Heart right ventricle (tissue), 16 donors: ENCODE results near the gene RALB. TPM values are rescaled to one million over a fixed set of nuclear protein-coding genes. Genes with fewer than 3 reads are reported as not detected.

ENCODE experiments used
- ATAC-seq, 8 donors: fragments of 200-7000 bp; cut with Tn5 transposase; one replicate each; pipeline ENCODE4 v1.9.1; 2020; ENCODE audit warnings: mild to moderate bottlenecking in 8 of 8, moderate library complexity in 8 of 8, moderate number of reproducible peaks in 1 of 8
- DNase-seq, 2 donors: peaks; one replicate each; pipeline ENCODE4 v3.0.0-alpha.2; 2020
- H3K27ac ChIP-seq, 10 donors: fragments of 200-600 bp; sonication (generic) in 2 of 10; one replicate each; pipeline versions ENCODE4 v1.5.0 to v1.8.0; 2020 to 2022; ENCODE audit warnings: mild to moderate bottlenecking in 3 of 10
- H3K27me3 ChIP-seq, 7 donors: fragments of 200-600 bp; one replicate each; pipeline ENCODE4 v1.8.0; 2021 to 2022; ENCODE audit warnings: mild to moderate bottlenecking in 2 of 7
- H3K36me3 ChIP-seq, 9 donors: fragments of 200-600 bp; sonication (generic) in 1 of 9; one replicate each; pipeline versions ENCODE4 v1.5.0 to v1.8.0; 2020 to 2022; ENCODE audit warnings: mild to moderate bottlenecking in 2 of 9
- H3K4me1 ChIP-seq, 9 donors: fragments of 200-600 bp; sonication (generic) in 1 of 9; one replicate each; pipeline versions ENCODE4 v1.5.0 to v1.8.0; 2020 to 2022; ENCODE audit warnings: mild to moderate bottlenecking in 4 of 9
- H3K4me3 ChIP-seq, 10 donors: fragments of 200-600 bp; sonication (generic) in 2 of 10; one replicate each; pipeline versions ENCODE4 v1.5.0 to v1.8.0; 2020 to 2022; ENCODE audit warnings: mild to moderate bottlenecking in 7 of 10, moderate library complexity in 2 of 10
- H3K9me3 ChIP-seq, 11 donors: fragments of 200-600 bp in 10 of 11; sonication (generic) in 2 of 11; one replicate each; pipeline versions ENCODE4 v1.5.0 to v1.8.0; 2013 to 2022; ENCODE audit warnings: mild to moderate bottlenecking in 2 of 11, control low read depth in 1 of 11, moderate library complexity in 1 of 11
- WGBS, 2 donors: extraction: QIAGEN DNeasy Blood & Tissue Kit; methylation state at CpG; one replicate each; pipeline ENCODE4 v1.1.7; 2013; ENCODE audit warnings: inconsistent platforms in 1 of 2; 5-methylcytosine and 5-hydroxymethylcytosine counted together
- intact Hi-C, 10 donors: fragments of 100-400 bp; cut with DNase I; formaldehyde crosslinking; loops; one replicate each; pipeline versions ENCODE4 v1.11.1 to v1.14.2; 2022
- polyA plus RNA-seq, 2 donors: library from polyadenylated mRNA; stranded (reverse); fragments of 200-250 nt; gene quantifications; one replicate each; pipeline ENCODE4 v1.2.3, GENCODE V29; 2013
- total RNA-seq, 10 donors: library from RNA; stranded (reverse); fragmentation: NEBNext Ultra II Directional in 3 of 10; extraction: Animal tissue kit (Norgen Biotek cat#: 25700) in 3 of 10; gene quantifications; one replicate each; pipeline versions ENCODE4 v1.2.1 to v1.2.4, GENCODE V29; 2021 to 2023
- TF ChIP-seq, protein P1 (sequence below), 9 donors: fragments of 200-600 bp; sonication (generic) in 2 of 9; IDR thresholded peaks; one replicate each; pipeline versions ENCODE4 v1.5.0 to v1.8.0; 2021 to 2022; ENCODE audit warnings: antibody characterized with exemption in 9 of 9, mild to moderate bottlenecking in 5 of 9, moderate library complexity in 1 of 9
- donor health status: Arrhythmogenic right ventricular cardiomyopathy.
- donor health status: ischemic (EF 13 %, LVEDD 7.1; RV severe dilation, severe dysfunction).
- donor health status: healthy with polysubstance abuse.
- donor health status: DM: no; HTN: yes; CAD: no.
- donor health status: DM: no; HTN: no; CAD: no.
- donor health status: ischemic (EF 25% LVEDD 6.9; RV normal size, moderate dysfunction).
- donor health status: ischemic (EF 25% LVEDD 5.7; RV mildly dilated, moderate dysfunction).
- donor health status: healthy.
- donor health status: DM: yes; HTN: yes; CAD: no.
- donor health status: Ischemic cardiomyopathy.
- donor health status: ischemic (EF 35%, LVEDD 5.7; RV mildly dilated, moderate dysfunction).
- donor health status: nonischemic (EF 11% LVEDD 7.7; RV severe dilation, severe dysfunction).
- donor health status: DM: yes; HTN: yes; CAD: no.
- donor health status: PGD.
- donor health status: ischemic (EF 29% LVEDD 5.4; RV normal size, mild dysfunction).
- donor health status: nonischemic (EF 23%, LVEDD 6.1; RV moderate dilation, normal function).

Gene RALB
- total and polyA plus RNA-seq, 12 donors: 21.9 to 68.1 (median 45.0) TPM

DNA sequence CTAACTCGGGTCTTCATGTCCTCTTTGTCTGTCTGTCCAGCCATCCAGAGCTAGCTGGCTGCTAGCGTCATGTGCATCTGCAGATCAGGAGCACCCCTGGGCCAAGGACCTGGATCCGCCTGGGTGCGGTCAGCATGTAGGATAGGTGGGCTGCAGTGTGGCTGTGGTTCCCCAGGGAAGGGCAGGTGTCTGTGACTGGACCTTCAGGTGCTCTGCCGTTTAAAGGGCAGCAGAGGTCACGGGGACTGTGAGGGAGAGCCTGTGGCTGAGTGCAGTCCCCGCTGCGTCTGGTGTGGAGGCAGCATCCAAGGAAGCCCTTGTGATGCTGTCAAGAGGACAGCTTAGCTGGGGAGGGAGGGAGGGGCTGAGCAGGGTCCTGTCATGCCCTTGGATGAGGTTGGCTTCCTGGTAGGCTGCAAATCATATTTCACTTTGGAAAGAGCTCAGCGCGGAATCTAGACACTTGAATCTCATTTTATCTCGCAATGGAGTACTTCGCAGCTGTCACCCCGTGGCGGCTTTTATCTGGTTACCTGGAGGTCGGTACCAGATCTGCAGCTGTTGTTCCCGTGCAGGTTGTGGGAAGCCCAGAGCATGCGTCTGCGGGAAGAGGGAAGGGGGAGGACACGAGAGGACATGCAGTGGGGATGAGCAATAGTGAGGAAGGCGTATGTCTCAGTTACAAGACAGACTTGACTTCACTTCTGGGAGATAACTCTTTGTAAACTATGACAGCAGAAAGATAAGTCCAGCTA lies 5.9 kb upstream of the RALB start:
- peaks cover 2 to 37% (median 20%) of the 10 kb centered on the region in 9 donors for H3K4me1 ChIP-seq
- no peak overlapping the region for H3K27ac ChIP-seq
- TF ChIP-seq, protein P1, sequence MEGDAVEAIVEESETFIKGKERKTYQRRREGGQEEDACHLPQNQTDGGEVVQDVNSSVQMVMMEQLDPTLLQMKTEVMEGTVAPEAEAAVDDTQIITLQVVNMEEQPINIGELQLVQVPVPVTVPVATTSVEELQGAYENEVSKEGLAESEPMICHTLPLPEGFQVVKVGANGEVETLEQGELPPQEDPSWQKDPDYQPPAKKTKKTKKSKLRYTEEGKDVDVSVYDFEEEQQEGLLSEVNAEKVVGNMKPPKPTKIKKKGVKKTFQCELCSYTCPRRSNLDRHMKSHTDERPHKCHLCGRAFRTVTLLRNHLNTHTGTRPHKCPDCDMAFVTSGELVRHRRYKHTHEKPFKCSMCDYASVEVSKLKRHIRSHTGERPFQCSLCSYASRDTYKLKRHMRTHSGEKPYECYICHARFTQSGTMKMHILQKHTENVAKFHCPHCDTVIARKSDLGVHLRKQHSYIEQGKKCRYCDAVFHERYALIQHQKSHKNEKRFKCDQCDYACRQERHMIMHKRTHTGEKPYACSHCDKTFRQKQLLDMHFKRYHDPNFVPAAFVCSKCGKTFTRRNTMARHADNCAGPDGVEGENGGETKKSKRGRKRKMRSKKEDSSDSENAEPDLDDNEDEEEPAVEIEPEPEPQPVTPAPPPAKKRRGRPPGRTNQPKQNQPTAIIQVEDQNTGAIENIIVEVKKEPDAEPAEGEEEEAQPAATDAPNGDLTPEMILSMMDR (IDR thresholded peaks at IDR 0.05): no peak
- H3K9me3 ChIP-seq: peaks cover 0 to 7% (median 0%) of the 10 kb centered on the region in 11 donors
- DNase-seq (no peak), ATAC-seq (no peak)
- 63 to 74% methylated on average over 20 of the region's 20 CpGs for WGBS, 2 donors
- H3K27me3 ChIP-seq: peaks cover 0 to 10% (median 0%) of the 10 kb centered on the region in 7 donors
- H3K4me3 ChIP-seq: no peak overlapping the region
- H3K36me3 ChIP-seq: no peaks in the 10 kb centered on the region
- intact Hi-C loops: loop anchor here in 1 of 10 donors (5.0 kb wide), 1 partner anchor 696 kb away; no protein-coding TSS in a partner anchor

- H3K9me3 ChIP-seq: peaks cover 0 to 7% (median 0%) of the 10 kb centered on the region in 11 donors
- WGBS, 2 donors: 67 to 74% methylated on average over 6 of the region's 6 CpGs
- TF ChIP-seq, protein P1 (IDR thresholded peaks at IDR 0.05): no peak
- peak overlapping the region in 1 of 10 donors; percentile 15 for H3K27ac ChIP-seq
- H3K4me3 ChIP-seq: no peak overlapping the region
- no peaks in the 10 kb centered on the region for H3K36me3 ChIP-seq
- H3K27me3 ChIP-seq: peaks cover 0 to 10% (median 0%) of the 10 kb centered on the region in 7 donors
- intact Hi-C loops: loop anchor here in 1 of 10 donors (5.0 kb wide), 1 partner anchor 694 kb away; no protein-coding TSS in a partner anchor
- ATAC-seq (no peak), DNase-seq (no peak)
- H3K4me1 ChIP-seq: peaks cover 5 to 41% (median 23%) of the 10 kb centered on the region in 9 donors
Measured at GRCh38 chr2:120247851-120248250, 4.8 kb upstream of the RALB start.

- H3K27me3 ChIP-seq: peaks cover 0 to 10% (median 0%) of the 10 kb centered on the region in 7 donors
- ATAC-seq (no peak), DNase-seq (no peak)
- no peaks in the 10 kb centered on the region for H3K9me3 ChIP-seq
- peaks cover 4 to 53% (median 38%) of the 10 kb centered on the region in 9 donors for H3K4me1 ChIP-seq
- WGBS, 2 donors: 83 to 92% methylated on average over 4 of the region's 4 CpGs
- intact Hi-C loops: loop anchor here in 5 of 10 donors (5.0 kb wide), 1 partner anchor 62 kb away; no protein-coding TSS in a partner anchor
- H3K27ac ChIP-seq: no peak overlapping the region
- no peaks in the 10 kb centered on the region for H3K36me3 ChIP-seq
- TF ChIP-seq, protein P1 (IDR thresholded peaks at IDR 0.05): no peak
- H3K4me3 ChIP-seq: no peak overlapping the region
Measured at GRCh38 chr2:120250640-120251039, 2.0 kb upstream of the RALB start.

DNA sequence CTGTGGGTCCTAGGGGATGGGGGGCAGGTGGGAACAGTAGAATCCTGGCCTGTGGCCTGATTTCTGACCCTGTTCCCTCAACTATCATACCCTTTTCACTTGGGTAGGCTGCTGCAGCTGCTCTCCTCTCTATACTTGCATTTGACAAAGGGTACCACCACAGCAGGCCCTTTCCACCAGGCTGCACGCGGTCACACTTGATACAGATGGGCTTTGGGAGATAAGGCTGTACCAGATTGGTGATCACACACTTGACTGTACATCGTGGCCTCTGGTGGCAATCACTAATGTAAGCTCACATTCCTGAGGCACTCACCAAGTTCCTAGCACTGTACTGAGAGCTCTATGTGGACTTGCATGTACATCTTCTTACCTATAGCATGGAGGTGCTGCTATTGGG lies 1.6 kb upstream of the RALB start:
- 65 to 74% methylated on average over 3 of the region's 3 CpGs for WGBS, 2 donors
- Histone ChIP-seq H3K9me3 (no peaks in the 10 kb centered on the region), H3K27me3 (peaks cover 0 to 10% (median 0%) of the 10 kb centered on the region in 7 donors), H3K36me3 (no peaks in the 10 kb centered on the region), H3K4me3 (no peak overlapping the region), H3K27ac (no peak overlapping the region), H3K4me1 (peaks cover 2 to 53% (median 38%) of the 10 kb centered on the region in 9 donors)
- TF ChIP-seq, protein P1 (IDR thresholded peaks at IDR 0.05): no peak
- ATAC-seq (no peak), DNase-seq (no peak)
- intact Hi-C loops: loop anchor here in 5 of 10 donors (5.0 kb wide), 1 partner anchor 61 kb away; no protein-coding TSS in a partner anchor
